Eye (tissue), 1 donor: ENCODE measurements around the gene SEC22A.

Experiments
- DNase-seq: peaks from one replicate; pipeline ENCODE4 v3.0.0-alpha.2; 2015

SEC22A gene

GRCh38 chr3:123312331-123313265 is 110.9 kb downstream of the SEC22A start:
- DNase-seq = no peak

DNA sequence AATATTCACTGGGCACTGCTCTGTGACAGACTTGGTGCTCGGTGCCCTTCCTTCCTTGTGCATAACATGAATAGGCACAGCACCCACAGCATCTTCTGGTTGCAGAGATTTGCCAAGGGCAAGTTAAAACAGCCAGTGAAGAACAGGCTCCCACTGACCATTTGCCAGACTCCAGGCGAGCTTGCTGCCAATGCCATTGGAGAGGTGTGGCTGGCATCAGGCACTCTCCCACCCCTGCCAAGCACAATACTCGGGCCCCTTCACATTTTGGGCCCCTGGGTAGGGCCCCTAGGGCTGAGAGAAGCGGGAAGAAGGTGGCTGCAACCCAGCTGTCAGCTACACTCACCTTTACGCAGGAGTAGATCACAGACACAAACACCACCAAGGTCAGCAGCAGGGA is 112.1 kb downstream of the SEC22A start:
- DNase-seq = no peak

GRCh38 chr3:123314359-123315270 is 112.9 kb downstream of the SEC22A start:
- DNase-seq = no peak

GRCh38 chr3:123315271-123315595 is 113.5 kb downstream of the SEC22A start:
- no peak for DNase-seq

- no peak for DNase-seq
These were observed 116.0 kb downstream of the SEC22A start for GRCh38 chr3:123317716-123318115.

GRCh38 chr3:123318374-123318773 is 116.6 kb downstream of the SEC22A start:
- DNase-seq = no peak

DNA sequence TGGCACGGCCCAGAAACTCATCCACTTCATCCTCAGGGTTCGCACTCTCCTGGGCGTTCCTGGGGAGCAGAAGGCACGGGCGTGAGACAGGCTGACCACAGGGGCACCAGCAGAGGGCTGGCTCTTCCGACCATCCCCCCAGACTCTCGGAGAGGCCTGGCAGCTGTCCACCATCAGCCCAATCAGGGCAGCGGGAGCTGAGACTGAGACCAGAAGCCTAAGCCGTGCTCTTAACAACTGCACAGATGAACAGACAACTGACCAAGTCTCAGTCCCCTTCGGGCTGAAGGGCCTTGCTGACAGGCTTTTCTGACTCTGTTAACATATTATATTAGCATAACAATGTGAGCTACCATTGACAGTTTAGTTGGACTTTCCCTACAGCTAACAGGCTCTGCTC is 118.0 kb downstream of the SEC22A start:
- DNase-seq = peak; percentile 37

GRCh38 chr3:123320221-123320620 is 118.5 kb downstream of the SEC22A start:
- DNase-seq = no peak

DNA sequence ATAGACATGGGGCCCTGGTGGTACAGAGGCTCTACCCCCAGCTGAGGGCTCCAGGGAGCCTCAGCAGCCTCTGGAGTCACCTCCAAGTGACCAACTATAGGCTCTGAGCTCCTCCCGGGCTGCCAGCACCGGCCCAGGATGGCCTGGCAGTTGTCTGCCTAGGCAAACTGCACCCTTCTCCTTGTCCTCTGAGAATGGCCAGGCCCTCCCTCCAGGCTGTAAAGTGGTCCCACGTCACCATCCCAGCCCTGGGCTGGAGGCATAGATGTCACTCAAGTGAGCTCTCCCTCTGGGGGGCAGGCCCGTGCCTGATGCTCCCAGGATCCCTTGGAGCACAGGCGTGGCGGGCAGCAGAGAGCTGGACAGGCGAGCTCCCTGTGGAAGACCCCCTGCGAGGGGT is 120.1 kb downstream of the SEC22A start:
- no peak for DNase-seq

GRCh38 chr3:123322866-123323265 is 121.1 kb downstream of the SEC22A start:
- DNase-seq = no peak
